ENCODE data around the gene KREMEN2.

KREMEN2 gene

GRCh38 chr16:2974319-2975056, 10.4 kb downstream of the KREMEN2 start:
- Mint-ChIP-seq H3K27ac (no peak overlapping the region), H3K36me3 (ENCODE audit: low read depth) (peaks cover 25% of the 10 kb centered on the region), H3K4me3 (no peak overlapping the region), H3K4me1 (ENCODE audit: low read depth) (peaks cover 11% of the 10 kb centered on the region), H3K9me3 (no peaks in the 10 kb centered on the region), H3K27me3 (ENCODE audit: low read depth) (no peaks in the 10 kb centered on the region)
- DNase-seq (ENCODE audit: low spot score), result no peak

- Mint-ChIP-seq H3K27me3 (ENCODE audit: low read depth) (no peaks in the 10 kb centered on the region), H3K9me3 (no peaks in the 10 kb centered on the region)
- no peak for DNase-seq (ENCODE audit: low spot score)
These were observed 11.2 kb downstream of the KREMEN2 start for GRCh38 chr16:2975161-2975795.

GRCh38 chr16:2976201-2976600, 12.1 kb downstream of the KREMEN2 start:
- H3K4me1 Mint-ChIP-seq (ENCODE audit: low read depth), result peaks cover 4% of the 10 kb centered on the region
- no peaks in the 10 kb centered on the region for H3K9me3 Mint-ChIP-seq
- H3K4me3 Mint-ChIP-seq, result no peak overlapping the region
- H3K27me3 Mint-ChIP-seq (ENCODE audit: low read depth), result no peaks in the 10 kb centered on the region
- H3K27ac Mint-ChIP-seq, result no peak overlapping the region
- peaks cover 21% of the 10 kb centered on the region for H3K36me3 Mint-ChIP-seq (ENCODE audit: low read depth)
- no peak for DNase-seq (ENCODE audit: low spot score)

More at GRCh38 chr16:2975161-2975795, 11.2 kb downstream of the KREMEN2 start:
- no peak overlapping the region for H3K4me3 Mint-ChIP-seq
- H3K27ac Mint-ChIP-seq, result no peak overlapping the region
- peaks cover 11% of the 10 kb centered on the region for H3K4me1 Mint-ChIP-seq (ENCODE audit: low read depth)
- peaks cover 25% of the 10 kb centered on the region for H3K36me3 Mint-ChIP-seq (ENCODE audit: low read depth)

- DNase-seq (ENCODE audit: low spot score), result no peak
- peaks cover 6% of the 10 kb centered on the region for H3K4me1 Mint-ChIP-seq (ENCODE audit: low read depth)
- H3K27ac Mint-ChIP-seq, result no peak overlapping the region
- no peak overlapping the region for H3K4me3 Mint-ChIP-seq
- peaks cover 21% of the 10 kb centered on the region for H3K36me3 Mint-ChIP-seq (ENCODE audit: low read depth)
- no peaks in the 10 kb centered on the region for H3K9me3 Mint-ChIP-seq
- no peaks in the 10 kb centered on the region for H3K27me3 Mint-ChIP-seq (ENCODE audit: low read depth)
These were observed 12.6 kb downstream of the KREMEN2 start for GRCh38 chr16:2976673-2977072.

- Mint-ChIP-seq H3K9me3 (no peaks in the 10 kb centered on the region), H3K27ac (no peak overlapping the region), H3K27me3 (ENCODE audit: low read depth) (no peaks in the 10 kb centered on the region), H3K4me1 (ENCODE audit: low read depth) (peaks cover 12% of the 10 kb centered on the region), H3K4me3 (no peak overlapping the region), H3K36me3 (ENCODE audit: low read depth) (peaks cover 16% of the 10 kb centered on the region)
- no peak for DNase-seq (ENCODE audit: low spot score)
These were observed 13.4 kb downstream of the KREMEN2 start for GRCh38 chr16:2977440-2977839.

- Mint-ChIP-seq H3K27ac (peak overlapping the region; percentile 93), H3K36me3 (ENCODE audit: low read depth) (peaks cover 12% of the 10 kb centered on the region), H3K4me3 (peak overlapping the region; percentile 91), H3K9me3 (no peaks in the 10 kb centered on the region), H3K27me3 (ENCODE audit: low read depth) (no peaks in the 10 kb centered on the region), H3K4me1 (ENCODE audit: low read depth) (peaks cover 15% of the 10 kb centered on the region)
- no peak for DNase-seq (ENCODE audit: low spot score)
These were observed 15.7 kb downstream of the KREMEN2 start for GRCh38 chr16:2979669-2980226.

- peaks cover 15% of the 10 kb centered on the region for H3K4me1 Mint-ChIP-seq (ENCODE audit: low read depth)
- peak within 1 kb of the TSS; percentile 91 for H3K4me3 Mint-ChIP-seq
- no peaks in the 10 kb centered on the region for H3K9me3 Mint-ChIP-seq
- H3K36me3 Mint-ChIP-seq (ENCODE audit: low read depth), result peaks cover 12% of the 10 kb centered on the region
- DNase-seq (ENCODE audit: low spot score), result peak; percentile 98
- H3K27ac Mint-ChIP-seq, result peak within 1 kb of the TSS; percentile 93
- no peaks in the 10 kb centered on the region for H3K27me3 Mint-ChIP-seq (ENCODE audit: low read depth)
These were observed 16.4 kb downstream of the KREMEN2 start, which contains the start of gene PKMYT1 for GRCh38 chr16:2980227-2981176. TSS of gene PKMYT1 (minus strand) at chr16:2980446. CDS start at chr16:2979657, 789 bp downstream.

GRCh38 chr16:2981177-2981898, 17.3 kb downstream of the KREMEN2 start:
- peaks cover 12% of the 10 kb centered on the region for H3K36me3 Mint-ChIP-seq (ENCODE audit: low read depth)
- peaks cover 15% of the 10 kb centered on the region for H3K4me1 Mint-ChIP-seq (ENCODE audit: low read depth)
- DNase-seq (ENCODE audit: low spot score), result no peak
- H3K27me3 Mint-ChIP-seq (ENCODE audit: low read depth), result no peaks in the 10 kb centered on the region
- H3K9me3 Mint-ChIP-seq, result no peaks in the 10 kb centered on the region
- peak overlapping the region; percentile 91 for H3K4me3 Mint-ChIP-seq
- peak overlapping the region; percentile 87 for H3K27ac Mint-ChIP-seq

- Mint-ChIP-seq H3K4me3 (peak overlapping the region; percentile 91), H3K4me1 (ENCODE audit: low read depth) (peaks cover 15% of the 10 kb centered on the region)
These were observed 17.8 kb downstream of the KREMEN2 start for GRCh38 chr16:2981899-2982250.

GRCh38 chr16:2982402-2982801, 18.3 kb downstream of the KREMEN2 start:
- H3K4me3 Mint-ChIP-seq, result peak overlapping the region; percentile 42
- H3K27ac Mint-ChIP-seq, result no peak overlapping the region
- no peaks in the 10 kb centered on the region for H3K27me3 Mint-ChIP-seq (ENCODE audit: low read depth)
- H3K9me3 Mint-ChIP-seq, result no peaks in the 10 kb centered on the region
- DNase-seq (ENCODE audit: low spot score), result no peak
- peaks cover 15% of the 10 kb centered on the region for H3K4me1 Mint-ChIP-seq (ENCODE audit: low read depth)
- peaks cover 6% of the 10 kb centered on the region for H3K36me3 Mint-ChIP-seq (ENCODE audit: low read depth)

More at GRCh38 chr16:2981899-2982250, 17.8 kb downstream of the KREMEN2 start:
- DNase-seq (ENCODE audit: low spot score), result no peak
- peaks cover 11% of the 10 kb centered on the region for H3K36me3 Mint-ChIP-seq (ENCODE audit: low read depth)
- H3K27me3 Mint-ChIP-seq (ENCODE audit: low read depth), result no peaks in the 10 kb centered on the region
- peak overlapping the region; percentile 87 for H3K27ac Mint-ChIP-seq
- H3K9me3 Mint-ChIP-seq, result no peaks in the 10 kb centered on the region

- peak overlapping the region; percentile 72 for H3K4me3 Mint-ChIP-seq
- no peak overlapping the region for H3K27ac Mint-ChIP-seq
- no peaks in the 10 kb centered on the region for H3K9me3 Mint-ChIP-seq
- H3K36me3 Mint-ChIP-seq (ENCODE audit: low read depth), result peaks cover 4% of the 10 kb centered on the region
- DNase-seq (ENCODE audit: low spot score), result peak; percentile 74
- H3K27me3 Mint-ChIP-seq (ENCODE audit: low read depth), result no peaks in the 10 kb centered on the region
- H3K4me1 Mint-ChIP-seq (ENCODE audit: low read depth), result peaks cover 15% of the 10 kb centered on the region
These were observed 19.6 kb downstream of the KREMEN2 start for GRCh38 chr16:2983706-2984136.

GRCh38 chr16:2985462-2985861, 21.4 kb downstream of the KREMEN2 start:
- no peaks in the 10 kb centered on the region for H3K27me3 Mint-ChIP-seq (ENCODE audit: low read depth)
- no peak overlapping the region for H3K27ac Mint-ChIP-seq
- no peak overlapping the region for H3K4me3 Mint-ChIP-seq
- H3K4me1 Mint-ChIP-seq (ENCODE audit: low read depth), result peaks cover 13% of the 10 kb centered on the region
- H3K9me3 Mint-ChIP-seq, result no peaks in the 10 kb centered on the region
- H3K36me3 Mint-ChIP-seq (ENCODE audit: low read depth), result peaks cover 1% of the 10 kb centered on the region
- DNase-seq (ENCODE audit: low spot score), result no peak

GRCh38 chr16:2985893-2986355, 21.8 kb downstream of the KREMEN2 start:
- H3K4me1 Mint-ChIP-seq (ENCODE audit: low read depth), result peaks cover 13% of the 10 kb centered on the region
- H3K27ac Mint-ChIP-seq, result no peak overlapping the region
- no peaks in the 10 kb centered on the region for H3K27me3 Mint-ChIP-seq (ENCODE audit: low read depth)
- H3K9me3 Mint-ChIP-seq, result no peaks in the 10 kb centered on the region
- no peak for DNase-seq (ENCODE audit: low spot score)
- no peak overlapping the region for H3K4me3 Mint-ChIP-seq
- H3K36me3 Mint-ChIP-seq (ENCODE audit: low read depth), result peaks cover 1% of the 10 kb centered on the region
